ENCODE results near the gene C8A.

C8A gene

DNA sequence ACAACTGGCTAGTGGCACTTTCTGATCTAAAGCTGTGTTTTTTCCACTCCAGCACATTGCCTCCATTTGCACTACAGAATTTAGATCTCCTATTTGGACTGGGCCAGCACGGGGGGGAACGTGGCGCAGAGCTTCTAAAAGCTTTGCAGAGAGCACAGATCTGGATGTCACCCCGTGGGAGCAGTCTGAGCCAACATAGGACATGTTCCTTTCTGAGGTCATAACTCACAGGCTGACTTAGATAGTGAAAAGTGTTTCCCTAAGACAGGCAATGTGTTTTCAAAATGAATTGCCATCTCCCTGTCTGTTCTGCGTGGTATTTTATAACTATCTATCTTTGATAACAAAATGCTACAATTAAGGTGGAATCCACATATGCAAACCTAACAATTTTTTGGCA lies 3.7 kb upstream of the C8A start:
- DNase-seq (ENCODE audit: low spot score): no peak
- H3K9me3 Mint-ChIP-seq: no peaks in the 10 kb centered on the region
- H3K27ac Mint-ChIP-seq: no peak overlapping the region
- no peaks in the 10 kb centered on the region for H3K36me3 Mint-ChIP-seq (ENCODE audit: low read depth)
- H3K4me1 Mint-ChIP-seq (ENCODE audit: low read depth): no peaks in the 10 kb centered on the region
- no peak overlapping the region for H3K4me3 Mint-ChIP-seq
- no peaks in the 10 kb centered on the region for H3K27me3 Mint-ChIP-seq (ENCODE audit: low read depth)

DNA sequence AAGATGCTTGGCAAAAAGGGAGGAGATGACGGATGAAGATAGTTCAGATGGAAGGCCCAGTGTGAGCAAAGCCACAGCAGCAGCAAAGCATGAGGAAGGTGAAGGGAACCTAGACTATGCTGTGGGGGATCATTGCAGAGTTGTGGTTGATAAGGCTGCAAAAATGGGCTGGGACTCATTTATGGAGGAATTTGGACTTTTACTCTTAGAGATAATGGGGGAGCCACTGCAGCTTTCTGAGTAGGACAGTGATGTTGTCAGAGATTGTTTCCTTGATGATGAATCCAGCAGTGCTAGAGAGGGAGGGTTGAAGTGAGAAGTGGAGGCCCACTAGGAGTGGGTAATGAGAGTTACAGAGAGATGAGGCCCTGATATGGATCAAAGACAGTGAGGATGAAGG lies 2.1 kb upstream of the C8A start:
- no peak for DNase-seq (ENCODE audit: low spot score)
- Mint-ChIP-seq H3K4me3 (no peak overlapping the region), H3K36me3 (ENCODE audit: low read depth) (no peaks in the 10 kb centered on the region), H3K9me3 (no peaks in the 10 kb centered on the region), H3K27ac (no peak overlapping the region), H3K4me1 (ENCODE audit: low read depth) (no peaks in the 10 kb centered on the region), H3K27me3 (ENCODE audit: low read depth) (no peaks in the 10 kb centered on the region)

DNA sequence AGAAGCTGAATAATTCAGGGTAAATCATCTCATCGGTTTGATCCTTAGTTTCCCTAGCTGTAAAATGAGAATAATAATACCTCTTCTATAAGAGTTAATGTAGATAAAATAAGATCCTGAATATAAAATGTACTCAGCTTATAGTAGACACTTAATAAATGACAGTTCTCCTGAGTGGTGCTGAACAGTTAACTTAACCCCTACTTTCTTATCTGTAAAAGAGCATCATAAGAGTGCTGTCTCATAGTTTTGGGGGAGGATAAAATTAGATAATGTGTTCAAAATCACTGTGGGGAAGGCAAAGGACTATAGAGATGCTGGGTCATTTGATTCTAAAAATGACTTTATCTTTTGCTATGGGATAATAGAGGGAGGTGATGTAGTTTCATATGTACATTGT lies 593 bp downstream of the C8A start:
- Mint-ChIP-seq H3K27ac (no peak overlapping the region), H3K9me3 (no peaks in the 10 kb centered on the region), H3K4me3 (no peak overlapping the region), H3K27me3 (ENCODE audit: low read depth) (no peaks in the 10 kb centered on the region), H3K36me3 (ENCODE audit: low read depth) (no peaks in the 10 kb centered on the region), H3K4me1 (ENCODE audit: low read depth) (no peaks in the 10 kb centered on the region)
- DNase-seq (ENCODE audit: low spot score): no peak

DNA sequence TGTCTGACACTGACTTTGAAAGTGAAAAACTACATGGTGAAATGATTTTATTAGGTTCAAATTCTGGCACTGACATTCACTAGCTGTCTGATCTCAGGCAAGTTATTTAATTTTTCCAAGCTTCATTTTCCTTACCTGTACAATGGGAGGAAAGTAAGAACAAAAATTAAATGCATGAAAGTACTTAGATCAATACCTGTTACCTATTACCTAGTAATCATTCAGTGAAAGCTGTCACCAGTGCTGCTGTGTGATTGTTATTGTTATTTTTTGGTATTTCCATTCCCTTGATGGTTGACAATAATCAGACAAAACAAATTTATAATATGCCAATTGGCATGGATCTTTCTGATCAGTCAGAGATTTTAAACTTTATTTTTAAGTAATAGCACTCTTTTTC lies 1.6 kb downstream of the C8A start:
- no peaks in the 10 kb centered on the region for H3K27me3 Mint-ChIP-seq (ENCODE audit: low read depth)
- H3K4me1 Mint-ChIP-seq (ENCODE audit: low read depth): no peaks in the 10 kb centered on the region
- no peak overlapping the region for H3K4me3 Mint-ChIP-seq
- H3K27ac Mint-ChIP-seq: no peak overlapping the region
- H3K36me3 Mint-ChIP-seq (ENCODE audit: low read depth): no peaks in the 10 kb centered on the region
- H3K9me3 Mint-ChIP-seq: no peaks in the 10 kb centered on the region
- DNase-seq (ENCODE audit: low spot score): no peak

DNA sequence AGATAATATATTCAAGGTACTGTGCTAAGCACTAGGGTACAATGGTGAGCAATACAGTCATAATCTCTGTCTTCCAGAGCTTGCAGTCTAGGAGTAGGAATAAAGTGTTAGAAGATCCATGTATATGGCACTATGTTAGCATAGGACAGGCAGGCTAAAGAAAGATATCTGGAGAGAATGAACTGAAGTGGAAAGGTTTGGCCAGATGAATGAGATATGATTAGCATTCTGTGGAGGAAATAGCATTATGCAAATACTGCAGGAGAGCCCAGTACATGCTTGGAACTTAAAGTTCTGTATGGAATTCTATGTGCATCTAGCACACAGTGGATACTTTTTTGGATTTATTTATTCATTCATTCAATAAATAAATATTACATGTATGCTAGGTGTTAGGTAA lies 4.7 kb downstream of the C8A start:
- Mint-ChIP-seq H3K36me3 (ENCODE audit: low read depth) (no peaks in the 10 kb centered on the region), H3K4me1 (ENCODE audit: low read depth) (no peaks in the 10 kb centered on the region), H3K27ac (no peak overlapping the region), H3K4me3 (no peak overlapping the region), H3K27me3 (ENCODE audit: low read depth) (no peaks in the 10 kb centered on the region), H3K9me3 (no peaks in the 10 kb centered on the region)
- DNase-seq (ENCODE audit: low spot score): no peak

DNA sequence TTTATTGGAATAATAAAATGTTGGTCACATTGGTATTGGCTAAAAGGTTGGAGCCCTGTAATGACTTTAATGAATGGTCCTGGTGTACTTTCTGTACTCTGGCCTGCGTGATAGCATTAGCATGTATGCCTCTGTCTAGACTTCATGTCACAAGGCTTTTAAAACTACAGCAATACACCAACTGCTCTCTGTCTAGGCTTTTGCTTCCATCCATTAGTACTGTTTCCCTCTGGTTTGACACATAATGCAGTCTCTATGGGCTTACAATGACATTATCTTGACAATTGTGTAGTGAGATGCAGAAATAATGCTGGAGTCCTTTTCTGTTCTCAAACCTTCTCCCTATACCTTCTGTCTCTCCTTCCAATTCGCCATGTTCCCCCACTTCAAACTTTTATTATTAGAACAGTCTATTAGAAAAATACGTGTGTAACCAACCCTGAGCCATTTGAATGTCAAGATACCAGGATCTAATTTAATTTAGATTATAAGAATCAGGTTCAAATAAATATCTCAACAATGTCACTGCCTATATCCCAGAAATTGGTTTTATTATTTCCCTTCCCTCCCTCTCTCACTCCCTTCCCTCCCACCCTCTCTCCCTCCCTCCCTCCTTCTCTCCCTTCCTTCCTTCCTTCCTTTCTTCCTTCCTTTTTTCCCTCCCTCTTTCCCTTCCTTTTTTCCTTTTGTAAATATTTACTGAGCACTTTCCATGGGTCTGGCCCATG lies 8.8 kb downstream of the C8A start:
- Mint-ChIP-seq H3K27ac (no peak overlapping the region), H3K4me3 (no peak overlapping the region), H3K36me3 (ENCODE audit: low read depth) (no peaks in the 10 kb centered on the region), H3K4me1 (ENCODE audit: low read depth) (no peaks in the 10 kb centered on the region), H3K9me3 (no peaks in the 10 kb centered on the region), H3K27me3 (ENCODE audit: low read depth) (no peaks in the 10 kb centered on the region)
- no peak for DNase-seq (ENCODE audit: low spot score)

DNA sequence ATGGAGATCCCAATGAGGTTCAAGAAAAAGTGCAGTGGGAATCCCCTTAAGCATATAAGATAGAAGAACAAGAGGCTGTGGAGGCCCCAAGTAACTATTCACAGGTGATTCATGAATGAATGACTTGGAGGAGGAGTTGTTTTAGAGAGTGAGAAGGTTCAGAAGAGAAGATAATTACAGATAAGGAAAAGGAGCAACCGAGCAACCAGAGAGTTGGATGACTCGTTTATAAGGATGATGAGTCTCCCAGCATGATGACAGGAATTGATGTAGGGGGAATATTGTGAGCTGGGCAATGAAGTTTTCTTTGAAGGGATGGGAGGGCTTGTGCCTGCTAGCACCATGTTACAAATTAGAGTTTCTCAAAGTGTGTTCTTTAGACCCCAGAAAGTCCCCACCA lies 9.8 kb downstream of the C8A start:
- DNase-seq (ENCODE audit: low spot score): no peak
- H3K4me1 Mint-ChIP-seq (ENCODE audit: low read depth): no peaks in the 10 kb centered on the region
- H3K27ac Mint-ChIP-seq: no peak overlapping the region
- H3K4me3 Mint-ChIP-seq: no peak overlapping the region
- no peaks in the 10 kb centered on the region for H3K27me3 Mint-ChIP-seq (ENCODE audit: low read depth)
- H3K9me3 Mint-ChIP-seq: no peaks in the 10 kb centered on the region
- H3K36me3 Mint-ChIP-seq (ENCODE audit: low read depth): no peaks in the 10 kb centered on the region

DNA sequence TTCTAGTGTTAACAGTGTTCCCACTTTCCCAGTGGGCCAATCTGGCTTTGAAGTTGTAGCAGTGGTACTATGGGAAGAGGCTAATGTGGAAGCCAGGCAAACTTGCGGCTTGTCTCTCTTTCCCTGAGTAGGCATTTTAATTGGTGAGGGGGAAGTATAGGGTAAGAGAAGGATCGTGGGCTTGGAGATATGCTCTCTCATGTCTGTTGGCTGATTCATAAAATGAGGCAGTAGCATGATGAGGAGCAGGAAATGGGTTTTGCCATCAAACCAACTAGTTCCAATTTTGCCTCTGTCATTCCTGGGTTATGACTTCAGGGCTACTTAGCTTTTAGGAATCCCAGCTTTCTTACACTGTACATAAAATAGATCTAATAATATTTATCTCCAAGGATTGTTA lies 12.1 kb downstream of the C8A start:
- no peaks in the 10 kb centered on the region for H3K9me3 Mint-ChIP-seq
- H3K36me3 Mint-ChIP-seq (ENCODE audit: low read depth): no peaks in the 10 kb centered on the region
- H3K27ac Mint-ChIP-seq: no peak overlapping the region
- no peak overlapping the region for H3K4me3 Mint-ChIP-seq
- no peak for DNase-seq (ENCODE audit: low spot score)
- H3K4me1 Mint-ChIP-seq (ENCODE audit: low read depth): no peaks in the 10 kb centered on the region
- no peaks in the 10 kb centered on the region for H3K27me3 Mint-ChIP-seq (ENCODE audit: low read depth)

DNA sequence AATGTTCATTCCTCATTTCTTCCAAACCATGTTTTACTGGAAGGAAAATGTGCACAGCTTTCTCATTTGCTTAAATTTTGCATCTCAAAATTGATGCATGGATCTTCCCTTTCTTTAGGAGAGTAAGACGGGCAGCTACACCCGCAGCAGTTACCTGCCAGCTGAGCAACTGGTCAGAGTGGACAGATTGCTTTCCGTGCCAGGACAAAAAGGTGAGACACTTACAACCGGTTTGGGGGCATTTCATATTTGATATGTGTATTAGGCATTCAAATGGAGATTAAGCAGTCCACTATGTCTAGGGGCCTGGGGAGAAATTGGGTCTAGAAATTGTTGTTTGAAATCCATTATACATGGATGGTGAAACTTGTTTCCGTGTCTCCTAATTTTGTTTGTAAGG lies 12.9 kb downstream of the C8A start:
- Mint-ChIP-seq H3K4me1 (ENCODE audit: low read depth) (no peaks in the 10 kb centered on the region), H3K27me3 (ENCODE audit: low read depth) (no peaks in the 10 kb centered on the region), H3K4me3 (no peak overlapping the region), H3K36me3 (ENCODE audit: low read depth) (no peaks in the 10 kb centered on the region), H3K27ac (no peak overlapping the region), H3K9me3 (no peaks in the 10 kb centered on the region)
- no peak for DNase-seq (ENCODE audit: low spot score)

DNA sequence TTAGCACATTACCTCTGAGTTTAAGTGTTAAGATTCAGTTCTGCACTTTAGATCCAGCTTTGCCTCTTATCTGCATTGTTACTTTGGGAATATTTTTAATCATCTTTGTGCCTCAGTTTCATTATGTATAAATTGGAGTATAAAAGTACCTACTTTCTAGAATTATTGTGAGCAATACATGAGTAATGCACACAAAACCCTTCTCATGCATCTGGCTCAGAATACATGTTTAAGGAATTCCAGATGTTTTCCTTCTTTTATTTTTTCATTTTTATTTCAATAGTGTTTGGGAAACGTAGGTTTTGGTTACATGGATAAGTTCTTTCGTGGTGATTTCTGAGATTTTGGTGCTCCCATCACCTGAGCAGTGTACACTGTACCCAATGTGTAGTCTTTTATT lies 14.2 kb downstream of the C8A start:
- no peak overlapping the region for H3K27ac Mint-ChIP-seq
- no peak overlapping the region for H3K4me3 Mint-ChIP-seq
- no peaks in the 10 kb centered on the region for H3K9me3 Mint-ChIP-seq
- no peak for DNase-seq (ENCODE audit: low spot score)
- H3K4me1 Mint-ChIP-seq (ENCODE audit: low read depth): no peaks in the 10 kb centered on the region
- H3K36me3 Mint-ChIP-seq (ENCODE audit: low read depth): no peaks in the 10 kb centered on the region
- H3K27me3 Mint-ChIP-seq (ENCODE audit: low read depth): no peaks in the 10 kb centered on the region

DNA sequence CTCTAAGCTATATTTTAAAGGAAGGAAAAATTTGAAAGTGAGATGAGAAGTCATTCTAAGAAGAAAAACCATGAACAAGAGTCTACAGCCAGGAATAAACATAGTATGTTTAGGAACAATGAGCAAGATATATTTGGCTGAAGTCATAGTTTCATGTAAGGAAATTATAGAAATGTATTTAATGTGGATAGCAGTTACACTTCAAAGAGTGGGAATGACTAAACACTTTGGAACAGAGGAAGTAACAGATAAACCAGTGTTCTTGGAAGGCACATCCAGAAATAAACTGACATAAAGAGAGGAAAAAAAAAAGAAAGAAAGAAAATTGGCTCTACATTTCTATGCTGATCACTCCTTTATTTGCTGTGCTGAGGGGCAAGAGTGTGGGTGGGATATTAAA lies 18.0 kb downstream of the C8A start:
- Mint-ChIP-seq H3K4me3 (no peak overlapping the region), H3K36me3 (ENCODE audit: low read depth) (no peaks in the 10 kb centered on the region), H3K4me1 (ENCODE audit: low read depth) (no peaks in the 10 kb centered on the region), H3K27ac (no peak overlapping the region), H3K27me3 (ENCODE audit: low read depth) (no peaks in the 10 kb centered on the region), H3K9me3 (no peaks in the 10 kb centered on the region)
- no peak for DNase-seq (ENCODE audit: low spot score)

DNA sequence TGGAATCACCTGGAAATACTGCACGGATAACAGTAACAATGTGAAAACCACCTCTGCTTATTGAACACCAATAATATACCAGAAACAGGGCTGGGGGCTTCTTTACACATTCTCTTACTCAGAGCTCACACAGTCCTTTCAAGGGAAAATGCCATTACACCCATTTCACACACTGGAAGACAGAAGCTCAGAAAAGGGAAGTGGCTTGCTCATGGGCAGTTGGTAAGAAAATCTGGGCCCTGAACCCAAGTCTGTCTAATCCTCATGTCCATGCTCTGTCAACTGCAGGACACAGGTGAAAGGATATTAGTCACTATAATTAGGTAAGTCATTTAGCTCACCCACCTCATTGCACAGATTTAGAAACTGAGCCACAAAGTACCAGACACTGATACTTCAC lies 18.6 kb downstream of the C8A start:
- no peaks in the 10 kb centered on the region for H3K36me3 Mint-ChIP-seq (ENCODE audit: low read depth)
- no peaks in the 10 kb centered on the region for H3K4me1 Mint-ChIP-seq (ENCODE audit: low read depth)
- H3K27me3 Mint-ChIP-seq (ENCODE audit: low read depth): no peaks in the 10 kb centered on the region
- H3K4me3 Mint-ChIP-seq: no peak overlapping the region
- H3K27ac Mint-ChIP-seq: no peak overlapping the region
- H3K9me3 Mint-ChIP-seq: no peaks in the 10 kb centered on the region
- DNase-seq (ENCODE audit: low spot score): no peak

DNA sequence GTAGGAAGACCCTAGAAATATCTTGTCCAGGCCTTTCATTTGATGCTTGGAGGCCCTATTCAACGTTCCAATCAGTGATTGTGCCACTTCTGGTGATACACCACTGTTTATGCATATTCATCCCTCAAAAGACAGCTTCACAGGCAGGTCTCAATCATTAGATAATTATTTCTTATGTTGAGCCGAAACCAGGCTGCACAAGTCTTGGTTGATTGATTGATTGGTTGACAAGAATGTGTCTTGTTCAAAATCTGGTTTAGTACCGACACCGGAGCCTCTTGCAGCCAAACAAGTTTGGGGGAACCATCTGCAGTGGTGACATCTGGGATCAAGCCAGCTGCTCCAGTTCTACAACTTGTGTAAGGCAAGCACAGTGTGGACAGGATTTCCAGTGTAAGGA lies 20.1 kb downstream of the C8A start:
- Mint-ChIP-seq H3K4me3 (no peak overlapping the region), H3K27me3 (ENCODE audit: low read depth) (no peaks in the 10 kb centered on the region), H3K4me1 (ENCODE audit: low read depth) (no peaks in the 10 kb centered on the region), H3K9me3 (no peaks in the 10 kb centered on the region), H3K27ac (no peak overlapping the region), H3K36me3 (ENCODE audit: low read depth) (no peaks in the 10 kb centered on the region)
- DNase-seq (ENCODE audit: low spot score): no peak

DNA sequence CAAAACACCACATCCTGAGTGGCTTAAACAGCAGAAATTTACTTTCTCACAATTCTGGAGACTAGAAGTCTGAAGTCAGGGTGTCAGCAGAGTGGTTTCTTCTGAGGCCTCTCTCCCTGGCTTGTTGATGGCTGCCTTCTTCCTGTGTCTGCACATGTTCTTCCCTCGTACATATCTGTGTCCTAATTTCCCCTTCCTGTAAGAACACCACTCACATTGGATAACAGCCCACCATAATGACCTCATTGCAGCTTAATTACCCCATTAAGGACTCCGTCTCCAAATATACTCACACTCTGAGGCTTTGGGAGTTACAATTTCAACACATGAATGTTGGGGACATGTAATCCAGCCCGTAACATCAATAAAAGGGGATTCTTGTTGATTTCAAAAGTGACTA lies 23.4 kb downstream of the C8A start:
- DNase-seq (ENCODE audit: low spot score): no peak
- no peak overlapping the region for H3K27ac Mint-ChIP-seq
- no peak overlapping the region for H3K4me3 Mint-ChIP-seq
- no peaks in the 10 kb centered on the region for H3K36me3 Mint-ChIP-seq (ENCODE audit: low read depth)
- no peaks in the 10 kb centered on the region for H3K4me1 Mint-ChIP-seq (ENCODE audit: low read depth)
- no peaks in the 10 kb centered on the region for H3K9me3 Mint-ChIP-seq
- H3K27me3 Mint-ChIP-seq (ENCODE audit: low read depth): no peaks in the 10 kb centered on the region

DNA sequence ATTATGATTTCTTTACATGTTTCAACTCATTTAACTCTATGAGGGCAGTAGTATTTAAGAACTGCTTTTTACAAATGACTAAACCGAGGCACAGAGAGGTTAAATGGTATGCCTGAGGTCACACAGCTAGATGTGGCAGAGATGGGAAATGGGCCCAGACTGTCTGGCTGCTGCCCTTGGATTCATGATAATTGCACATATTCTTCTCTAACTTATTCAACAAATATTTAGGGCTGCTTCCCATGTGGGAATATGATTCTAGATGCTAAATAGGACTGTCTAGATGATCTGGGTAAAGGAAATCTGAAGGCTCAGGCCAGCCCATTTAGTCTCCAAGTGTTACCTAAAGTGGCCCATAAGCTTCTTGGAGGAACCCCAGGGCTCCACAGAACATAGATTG lies 26.2 kb downstream of the C8A start:
- Mint-ChIP-seq H3K4me1 (ENCODE audit: low read depth) (no peaks in the 10 kb centered on the region), H3K36me3 (ENCODE audit: low read depth) (no peaks in the 10 kb centered on the region), H3K27ac (no peak overlapping the region), H3K9me3 (no peaks in the 10 kb centered on the region), H3K4me3 (no peak overlapping the region), H3K27me3 (ENCODE audit: low read depth) (no peaks in the 10 kb centered on the region)
- DNase-seq (ENCODE audit: low spot score): no peak
